ENCODE results near the gene FNDC3B.

Gene FNDC3B

GRCh38 chr3:172388412-172389078 lies 349.2 kb downstream of the FNDC3B start:
- DNase-seq = no peak

- DNase-seq = no peak
These were observed 351.4 kb downstream of the FNDC3B start for GRCh38 chr3:172390792-172391191.

- DNase-seq = no peak
These were observed 352.4 kb downstream of the FNDC3B start for GRCh38 chr3:172391592-172392302.

GRCh38 chr3:172394692-172395091 lies 355.3 kb downstream of the FNDC3B start:
- DNase-seq = no peak

- DNase-seq = no peak
These were observed 357.0 kb downstream of the FNDC3B start for GRCh38 chr3:172396400-172396799.

GRCh38 chr3:172397716-172398405 lies 358.5 kb downstream of the FNDC3B start:
- no peak for DNase-seq

GRCh38 chr3:172398484-172398883 lies 359.1 kb downstream of the FNDC3B start:
- no peak for DNase-seq

- no peak for DNase-seq
These were observed 362.7 kb downstream of the FNDC3B start for GRCh38 chr3:172402090-172402489.

GRCh38 chr3:172402892-172403643 lies 363.7 kb downstream of the FNDC3B start:
- DNase-seq = no peak

GRCh38 chr3:172404237-172404962 lies 365.0 kb downstream of the FNDC3B start:
- no peak for DNase-seq

- no peak for DNase-seq
These were observed 366.5 kb downstream of the FNDC3B start for GRCh38 chr3:172405914-172406313.

GRCh38 chr3:172407872-172408271 lies 368.5 kb downstream of the FNDC3B start:
- no peak for DNase-seq

- no peak for DNase-seq
These were observed 371.5 kb downstream of the FNDC3B start for GRCh38 chr3:172410702-172411477.

GRCh38 chr3:172411478-172411947 lies 372.1 kb downstream of the FNDC3B start:
- no peak for DNase-seq

GRCh38 chr3:172415323-172415722 lies 375.9 kb downstream of the FNDC3B start:
- DNase-seq = no peak

GRCh38 chr3:172437713-172438112 lies 398.3 kb downstream of the FNDC3B start:
- no peak for DNase-seq

GRCh38 chr3:172438186-172438585 lies 398.8 kb downstream of the FNDC3B start:
- no peak for DNase-seq

- DNase-seq = no peak
These were observed 402.2 kb downstream of the FNDC3B start for GRCh38 chr3:172441581-172441980.

- no peak for DNase-seq
These were observed 403.2 kb downstream of the FNDC3B start for GRCh38 chr3:172442606-172443005.

- no peak for DNase-seq
These were observed 405.4 kb downstream of the FNDC3B start for GRCh38 chr3:172444821-172445220.

GRCh38 chr3:172446198-172446597 lies 406.8 kb downstream of the FNDC3B start:
- DNase-seq = no peak

Data from NCI-H510A treated with DMSO at 0.1 percent for 48 hours (cell line).